ENCODE results near the gene TPSG1.
"Not testable (repeated sequence)": the region's sequence is repeated elsewhere in the genome, so short reads cannot be mapped to it uniquely, and the experiment has no call there.

TPSG1 gene

GRCh38 chr16:1256296-1256873 lies 31.3 kb upstream of the TPSG1 start:
- not testable (repeated sequence) for H3K27ac ChIP-seq (ENCODE audit: low read depth, low read length, severe bottlenecking); H3K4me1 ChIP-seq (ENCODE audit: control insufficient read depth, insufficient read depth, low read length, poor library complexity, severe bottlenecking); H3K4me3 ChIP-seq (ENCODE audit: extremely low read depth, insufficient read depth, low read length, poor library complexity, severe bottlenecking); H3K36me3 ChIP-seq (ENCODE audit: control insufficient read depth, insufficient read depth, low read length); H3K9me3 ChIP-seq (ENCODE audit: control insufficient read depth, low read length)
- 80 to 90% methylated on average over 7 to 12 of the region's 23 CpGs for WGBS, 2 experiments (ENCODE audit: insufficient coverage in 2 of 2)

- H3K4me3 ChIP-seq (ENCODE audit: extremely low read depth, insufficient read depth, low read length, poor library complexity, severe bottlenecking); H3K36me3 ChIP-seq (ENCODE audit: control insufficient read depth, insufficient read depth, low read length); H3K27ac ChIP-seq (ENCODE audit: low read depth, low read length, severe bottlenecking); H3K9me3 ChIP-seq (ENCODE audit: control insufficient read depth, low read length); H3K4me1 ChIP-seq (ENCODE audit: control insufficient read depth, insufficient read depth, low read length, poor library complexity, severe bottlenecking): not testable (repeated sequence)
- 70 to 90% methylated on average over 10 to 11 of the region's 26 CpGs for WGBS, 2 experiments (ENCODE audit: insufficient coverage in 2 of 2)
Observed at GRCh38 chr16:1255276-1256122, 30.4 kb upstream of the TPSG1 start, which contains the start of gene TPSD1. Gene TPSD1, plus strand, starts transcription at chr16:1256069. Its CDS starts 212 bp downstream, at chr16:1256281.

DNA sequence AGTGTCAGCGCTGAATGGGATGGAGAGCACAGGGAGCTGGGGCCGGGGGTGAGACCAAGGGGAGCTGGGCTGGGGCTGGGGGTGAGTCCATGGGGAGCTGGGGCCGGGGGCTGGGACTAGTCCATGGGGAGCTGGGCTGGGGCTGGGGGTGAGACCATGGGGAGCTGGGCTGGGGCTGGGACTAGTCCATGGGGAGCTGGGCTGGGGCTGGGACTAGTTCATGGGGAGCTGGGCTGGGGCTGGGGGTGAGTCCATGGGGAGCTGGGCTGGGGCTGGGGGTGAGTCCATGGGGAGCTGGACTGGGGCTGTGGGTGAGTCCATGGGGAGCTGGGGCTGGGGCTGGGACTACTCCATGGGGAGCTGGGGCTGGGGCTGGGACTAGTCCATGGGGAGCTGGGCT lies 29.8 kb upstream of the TPSG1 start:
- 73 to 86% methylated on average over 1 to 2 of the region's 3 CpGs for WGBS, 2 experiments (ENCODE audit: insufficient coverage in 2 of 2)
- not testable (repeated sequence) for H3K4me3 ChIP-seq (ENCODE audit: extremely low read depth, insufficient read depth, low read length, poor library complexity, severe bottlenecking); H3K4me1 ChIP-seq (ENCODE audit: control insufficient read depth, insufficient read depth, low read length, poor library complexity, severe bottlenecking); H3K27ac ChIP-seq (ENCODE audit: low read depth, low read length, severe bottlenecking); H3K9me3 ChIP-seq (ENCODE audit: control insufficient read depth, low read length); H3K36me3 ChIP-seq (ENCODE audit: control insufficient read depth, insufficient read depth, low read length)

DNA sequence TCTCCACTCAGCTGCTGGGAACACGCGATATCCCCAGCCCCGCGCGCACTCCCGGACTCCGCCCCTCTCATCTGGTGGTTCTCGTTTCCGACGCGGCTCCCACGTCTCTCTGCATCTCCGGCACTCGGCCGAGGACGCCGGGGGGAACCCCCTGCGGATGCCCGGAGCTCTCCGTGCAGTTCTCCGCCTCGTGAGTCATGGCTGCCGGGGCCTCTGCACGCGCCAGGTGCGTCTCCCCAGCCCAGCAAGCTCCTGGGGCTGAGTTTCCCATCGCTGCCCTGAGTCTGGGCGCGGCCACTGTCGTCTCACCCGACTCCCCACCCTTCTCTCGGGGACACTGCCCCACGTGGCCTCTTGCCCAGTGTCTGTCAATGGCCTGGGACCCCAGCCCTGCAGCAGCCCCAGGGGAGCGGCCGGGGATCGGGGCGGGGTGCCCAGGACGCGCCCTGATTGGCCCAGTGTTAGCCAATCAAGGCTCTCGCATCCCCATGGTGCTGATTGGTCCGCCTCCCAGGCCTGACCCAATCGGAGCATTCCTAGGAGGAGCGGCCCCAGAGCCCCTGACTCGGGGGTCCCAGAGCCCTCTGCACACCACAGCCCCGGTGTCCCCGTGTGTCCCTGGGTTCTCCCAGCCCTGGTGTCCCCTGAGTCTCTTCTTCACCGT lies 28.8 kb upstream of the TPSG1 start:
- H3K27ac ChIP-seq (ENCODE audit: low read depth, low read length, severe bottlenecking); H3K4me1 ChIP-seq (ENCODE audit: control insufficient read depth, insufficient read depth, low read length, poor library complexity, severe bottlenecking); H3K36me3 ChIP-seq (ENCODE audit: control insufficient read depth, insufficient read depth, low read length); H3K9me3 ChIP-seq (ENCODE audit: control insufficient read depth, low read length); H3K4me3 ChIP-seq (ENCODE audit: extremely low read depth, insufficient read depth, low read length, poor library complexity, severe bottlenecking): not testable (repeated sequence)
- WGBS, 2 experiments (ENCODE audit: insufficient coverage in 2 of 2): no CpG with 5 or more reads among the region's 47 CpGs

GRCh38 chr16:1249031-1249755 lies 24.1 kb upstream of the TPSG1 start:
- no CpG with 5 or more reads among the region's 43 CpGs for WGBS, 2 experiments (ENCODE audit: insufficient coverage in 2 of 2)
- not testable (repeated sequence) for H3K27ac ChIP-seq (ENCODE audit: low read depth, low read length, severe bottlenecking); H3K36me3 ChIP-seq (ENCODE audit: control insufficient read depth, insufficient read depth, low read length); H3K4me1 ChIP-seq (ENCODE audit: control insufficient read depth, insufficient read depth, low read length, poor library complexity, severe bottlenecking); H3K4me3 ChIP-seq (ENCODE audit: extremely low read depth, insufficient read depth, low read length, poor library complexity, severe bottlenecking); H3K9me3 ChIP-seq (ENCODE audit: control insufficient read depth, low read length)

- not testable (repeated sequence) for H3K9me3 ChIP-seq (ENCODE audit: control insufficient read depth, low read length); H3K27ac ChIP-seq (ENCODE audit: low read depth, low read length, severe bottlenecking); H3K4me1 ChIP-seq (ENCODE audit: control insufficient read depth, insufficient read depth, low read length, poor library complexity, severe bottlenecking); H3K36me3 ChIP-seq (ENCODE audit: control insufficient read depth, insufficient read depth, low read length); H3K4me3 ChIP-seq (ENCODE audit: extremely low read depth, insufficient read depth, low read length, poor library complexity, severe bottlenecking)
- 84 to 88% methylated on average over 8 to 11 of the region's 14 CpGs for WGBS, 2 experiments (ENCODE audit: insufficient coverage in 2 of 2)
Observed at GRCh38 chr16:1247903-1248537, 23.0 kb upstream of the TPSG1 start.

GRCh38 chr16:1245452-1246020 lies 20.5 kb upstream of the TPSG1 start:
- Histone ChIP-seq H3K4me3 (ENCODE audit: extremely low read depth, insufficient read depth, low read length, poor library complexity, severe bottlenecking) (no peak overlapping the region), H3K27ac (ENCODE audit: low read depth, low read length, severe bottlenecking) (no peak overlapping the region), H3K9me3 (ENCODE audit: control insufficient read depth, low read length) (no peaks in the 10 kb centered on the region), H3K36me3 (ENCODE audit: control insufficient read depth, insufficient read depth, low read length) (no peaks in the 10 kb centered on the region), H3K4me1 (ENCODE audit: control insufficient read depth, insufficient read depth, low read length, poor library complexity, severe bottlenecking) (no peaks in the 10 kb centered on the region)
- WGBS, 2 experiments (ENCODE audit: insufficient coverage in 2 of 2): 76 to 82% methylated on average over 19 to 21 of the region's 22 CpGs

- no peaks in the 10 kb centered on the region for H3K9me3 ChIP-seq (ENCODE audit: control insufficient read depth, low read length)
- WGBS, 2 experiments (ENCODE audit: insufficient coverage in 2 of 2): 88 to 93% methylated on average over 1 to 7 of the region's 12 CpGs
- no peak overlapping the region for H3K4me3 ChIP-seq (ENCODE audit: extremely low read depth, insufficient read depth, low read length, poor library complexity, severe bottlenecking)
- H3K4me1 ChIP-seq (ENCODE audit: control insufficient read depth, insufficient read depth, low read length, poor library complexity, severe bottlenecking): no peaks in the 10 kb centered on the region
- no peaks in the 10 kb centered on the region for H3K36me3 ChIP-seq (ENCODE audit: control insufficient read depth, insufficient read depth, low read length)
- no peak overlapping the region for H3K27ac ChIP-seq (ENCODE audit: low read depth, low read length, severe bottlenecking)
Observed at GRCh38 chr16:1244881-1245280, 19.8 kb upstream of the TPSG1 start.

GRCh38 chr16:1243907-1244850 lies 19.1 kb upstream of the TPSG1 start:
- H3K27ac ChIP-seq (ENCODE audit: low read depth, low read length, severe bottlenecking); H3K36me3 ChIP-seq (ENCODE audit: control insufficient read depth, insufficient read depth, low read length); H3K4me1 ChIP-seq (ENCODE audit: control insufficient read depth, insufficient read depth, low read length, poor library complexity, severe bottlenecking); H3K4me3 ChIP-seq (ENCODE audit: extremely low read depth, insufficient read depth, low read length, poor library complexity, severe bottlenecking); H3K9me3 ChIP-seq (ENCODE audit: control insufficient read depth, low read length): not testable (repeated sequence)
- 76 to 88% methylated on average over 13 to 15 of the region's 32 CpGs for WGBS, 2 experiments (ENCODE audit: insufficient coverage in 2 of 2)

All from mesodermal cell (in vitro differentiated cells).